NCI-H2196 (cell line): ENCODE measurements around the gene PYGO1.
"Not testable (repeated sequence)": the region's sequence is repeated elsewhere in the genome, so short reads cannot be mapped to it uniquely, and the experiment has no call there.

Experiments used
- DNase-seq: peaks from one replicate; lab custom pipeline; 2025; ENCODE audit not compliant: unreplicated experiment; lab: John Stamatoyannopoulos, UW

PYGO1 gene

GRCh38 chr15:55513152-55513551 is 75.0 kb downstream of the PYGO1 start:
- DNase-seq = no peak

GRCh38 chr15:55507567-55507966 is 80.6 kb downstream of the PYGO1 start:
- DNase-seq = no peak

DNA sequence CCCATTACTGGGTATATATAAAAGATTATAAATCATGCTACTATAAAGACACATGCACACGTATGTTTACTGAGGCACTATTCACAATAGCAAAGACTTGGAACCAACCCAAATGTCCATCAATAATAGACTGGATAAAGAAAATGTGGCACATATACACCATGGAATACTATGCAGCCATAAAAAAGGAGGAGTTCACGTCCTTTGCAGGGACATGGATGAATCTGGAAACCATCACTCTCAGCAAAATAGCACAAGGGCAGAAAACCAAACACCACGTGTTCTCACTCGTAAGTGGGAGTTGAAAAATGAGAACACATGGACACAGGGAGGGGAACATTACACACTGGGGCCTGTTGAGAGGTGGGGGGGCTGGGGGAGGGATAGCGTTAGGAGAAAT is 82.7 kb downstream of the PYGO1 start:
- DNase-seq = not testable (repeated sequence)

DNA sequence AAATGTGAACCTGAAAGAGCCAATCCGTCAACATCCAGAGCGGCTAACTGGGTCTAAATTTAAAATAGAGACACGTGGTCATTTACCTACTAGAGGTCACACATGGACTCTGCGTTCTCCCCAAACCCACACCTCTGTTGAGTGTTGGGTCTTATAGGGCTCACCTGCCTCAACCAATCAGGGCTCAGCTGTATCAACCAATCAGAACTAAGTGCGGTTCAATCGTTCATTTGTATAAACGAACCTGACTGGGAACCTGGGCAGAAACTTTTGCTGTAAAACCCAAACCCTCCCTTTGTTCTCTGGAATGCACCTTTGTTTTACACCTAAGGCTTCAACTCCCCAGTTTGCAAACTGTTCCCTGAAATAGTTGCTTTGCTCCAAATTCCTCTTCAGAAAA is 89.0 kb downstream of the PYGO1 start:
- DNase-seq = no peak

- DNase-seq = peak; percentile 70
Measured at GRCh38 chr15:55498109-55498938, 89.8 kb downstream of the PYGO1 start.

DNA sequence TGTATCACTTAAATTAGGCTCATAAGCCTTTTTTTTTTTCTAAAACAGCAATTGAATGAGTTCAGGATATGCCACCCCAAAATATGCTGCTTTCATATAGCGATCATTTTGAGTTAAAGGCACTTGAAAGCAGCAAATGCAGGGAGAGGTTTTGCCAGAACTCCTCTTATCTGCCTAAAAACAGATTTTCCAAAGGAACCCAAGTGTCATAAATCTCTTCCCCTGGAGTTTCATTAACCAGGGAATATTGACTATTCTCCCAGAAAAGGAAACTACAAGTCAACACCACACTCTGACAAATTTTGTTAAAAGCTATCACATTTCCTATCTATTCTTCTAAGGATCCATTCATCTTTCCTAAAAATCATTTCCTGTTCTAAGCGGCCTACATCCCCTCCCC is 91.4 kb downstream of the PYGO1 start:
- no peak for DNase-seq

DNA sequence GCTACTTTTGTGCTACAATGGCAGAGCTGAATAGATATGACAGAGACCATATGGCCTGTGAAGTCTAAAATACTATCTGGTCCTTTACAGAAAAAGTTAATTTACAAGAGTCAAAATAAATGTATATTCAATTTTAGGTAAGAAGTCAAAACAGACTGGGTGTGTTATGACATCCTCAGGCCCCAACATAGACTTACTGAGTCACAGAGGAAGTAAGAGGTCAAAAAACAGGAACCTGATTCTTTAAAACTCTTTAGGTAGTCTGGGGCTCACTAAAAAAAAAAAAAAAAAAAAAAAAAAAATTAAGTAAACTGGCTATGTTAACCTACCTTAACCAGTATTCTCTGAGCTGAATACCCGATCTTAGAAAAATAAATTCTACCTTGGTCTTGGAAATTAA is 93.2 kb downstream of the PYGO1 start:
- DNase-seq = no peak

DNA sequence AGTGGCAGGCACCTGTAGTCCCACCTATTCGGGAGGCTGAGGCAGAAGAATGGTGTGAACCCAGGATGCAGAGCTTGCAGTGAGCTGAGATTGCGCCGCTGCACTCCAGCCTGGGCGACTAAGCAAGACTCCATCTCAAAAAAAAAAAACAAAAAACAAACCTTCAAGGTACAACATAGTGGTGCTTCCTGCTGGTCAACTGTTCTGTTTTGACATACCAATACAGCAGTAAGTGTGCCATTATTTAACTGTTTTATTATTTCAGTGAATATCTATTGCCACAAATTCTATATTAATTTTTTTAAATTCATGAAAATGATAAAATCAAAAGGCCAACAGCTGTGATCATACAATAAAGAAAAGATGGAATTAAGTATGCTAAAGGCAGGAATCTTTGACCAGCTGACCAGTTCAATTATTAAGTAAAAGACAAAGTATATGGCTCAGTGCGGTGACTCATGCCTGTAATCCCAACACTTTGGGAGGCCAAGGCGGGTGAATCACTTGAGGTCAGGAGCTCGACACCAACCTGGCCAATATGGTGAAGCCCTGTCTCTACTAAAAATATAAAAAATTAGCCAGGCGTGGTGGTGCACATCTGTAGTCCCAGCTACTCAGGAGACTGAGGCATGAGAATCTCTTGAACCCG is 99.1 kb downstream of the PYGO1 start:
- DNase-seq = not testable (repeated sequence)
